Smooth muscle cell (in vitro differentiated cells): ENCODE data around the gene GPR35. TPM values are rescaled to one million over a fixed set of nuclear protein-coding genes. Genes with fewer than 3 reads are reported as not detected.

Source experiments
- DNase-seq: peaks from one replicate; lab custom pipeline; 2025; ENCODE audit not compliant: unreplicated experiment; lab: John Stamatoyannopoulos, UW
- H2AFZ ChIP-seq: fragments of 200-600 bp; sonication (generic); 2 replicates; pipeline ENCODE4 v1.6.0; 2016; ENCODE audit warnings: antibody characterized with exemption, low read depth, mild to moderate bottlenecking
- H3F3A ChIP-seq: fragments of 200-600 bp; sonication (generic); 2 replicates; pipeline ENCODE4 v1.6.0; 2017; ENCODE audit warnings: antibody characterized with exemption, low read depth
- H3K27ac ChIP-seq: fragments of 200-600 bp; sonication (generic); 2 replicates; pipeline ENCODE4 v1.5.1; 2016; ENCODE audit warnings: low read depth, mild to moderate bottlenecking
- H3K27me3 ChIP-seq: fragments of 200-600 bp; sonication (generic); 2 replicates; pipeline ENCODE4 v1.6.1; 2016; ENCODE audit warnings: low read depth, mild to moderate bottlenecking
- H3K36me3 ChIP-seq: fragments of 200-600 bp; sonication (generic); 2 replicates; pipeline ENCODE4 v1.5.1; 2016; ENCODE audit warnings: low read depth
- H3K4me1 ChIP-seq: fragments of 200-600 bp; sonication (generic); 2 replicates; pipeline ENCODE4 v1.5.1; 2016; ENCODE audit warnings: low read depth
- H3K4me2 ChIP-seq: fragments of 200-600 bp; sonication (generic); 2 replicates; pipeline ENCODE4 v1.6.0; 2016; ENCODE audit warnings: mild to moderate bottlenecking
- H3K4me3 ChIP-seq: fragments of 200-600 bp; sonication (generic); 2 replicates; pipeline ENCODE4 v1.5.1; 2016; ENCODE audit warnings: mild to moderate bottlenecking
- H3K79me2 ChIP-seq: fragments of 200-600 bp; sonication (generic); 2 replicates; pipeline ENCODE4 v1.6.0; 2016; ENCODE audit warnings: low read depth, mild to moderate bottlenecking
- H3K9ac ChIP-seq: fragments of 200-600 bp; sonication (generic); 2 replicates; pipeline ENCODE4 v1.6.0; 2016; ENCODE audit warnings: low read depth
- H3K9me3 ChIP-seq: fragments of 200-600 bp; sonication (generic); replicated peaks from 2 replicates; pipeline ENCODE4 v1.5.1; 2016; ENCODE audit warnings: low read depth
- H4K20me1 ChIP-seq: fragments of 200-600 bp; sonication (generic); 2 replicates; pipeline ENCODE4 v1.6.0; 2016; ENCODE audit warnings: low read depth
- whole genome bisulfite sequencing: methylation state at CpG from one replicate; pipeline ENCODE4 v1.1.7; 2016; ENCODE audit warnings: low lambda C conversion rate; 5-methylcytosine and 5-hydroxymethylcytosine counted together
- polyA plus RNA-seq: library from polyadenylated mRNA; unstranded; fragments of >200 nt; fragmentation: Nextera tagmentation; extraction: Ambion mirVana; gene quantifications from 2 replicates; pipeline ENCODE4 v1.2.1, GENCODE V29; 2016
- total RNA-seq: library from RNA; depleted of rRNA; stranded (reverse); fragments of >200 nt; gene quantifications from 2 replicates; pipeline ENCODE4 v1.2.3, GENCODE V29; 2014
- TF ChIP-seq, protein P1 (sequence below): fragments of 200-600 bp; sonication (generic); IDR thresholded peaks from 2 replicates; pipeline ENCODE4 v1.5.1; 2017; ENCODE audit warnings: borderline replicate concordance, mild to moderate bottlenecking, antibody characterized with exemption; ENCODE audit not compliant: insufficient read depth, poor library complexity, severe bottlenecking

Gene GPR35
- total and polyA plus RNA-seq, 2 experiments from 2014 or later, result 1.3 to 2.1 TPM

GRCh38 chr2:240577281-240578109, 47.8 kb upstream of the GPR35 start:
- TF ChIP-seq, protein P1, sequence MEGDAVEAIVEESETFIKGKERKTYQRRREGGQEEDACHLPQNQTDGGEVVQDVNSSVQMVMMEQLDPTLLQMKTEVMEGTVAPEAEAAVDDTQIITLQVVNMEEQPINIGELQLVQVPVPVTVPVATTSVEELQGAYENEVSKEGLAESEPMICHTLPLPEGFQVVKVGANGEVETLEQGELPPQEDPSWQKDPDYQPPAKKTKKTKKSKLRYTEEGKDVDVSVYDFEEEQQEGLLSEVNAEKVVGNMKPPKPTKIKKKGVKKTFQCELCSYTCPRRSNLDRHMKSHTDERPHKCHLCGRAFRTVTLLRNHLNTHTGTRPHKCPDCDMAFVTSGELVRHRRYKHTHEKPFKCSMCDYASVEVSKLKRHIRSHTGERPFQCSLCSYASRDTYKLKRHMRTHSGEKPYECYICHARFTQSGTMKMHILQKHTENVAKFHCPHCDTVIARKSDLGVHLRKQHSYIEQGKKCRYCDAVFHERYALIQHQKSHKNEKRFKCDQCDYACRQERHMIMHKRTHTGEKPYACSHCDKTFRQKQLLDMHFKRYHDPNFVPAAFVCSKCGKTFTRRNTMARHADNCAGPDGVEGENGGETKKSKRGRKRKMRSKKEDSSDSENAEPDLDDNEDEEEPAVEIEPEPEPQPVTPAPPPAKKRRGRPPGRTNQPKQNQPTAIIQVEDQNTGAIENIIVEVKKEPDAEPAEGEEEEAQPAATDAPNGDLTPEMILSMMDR, result no peak
- H3K4me2 ChIP-seq, result no peak overlapping the region
- H3F3A ChIP-seq, result peaks cover 15% of the 10 kb centered on the region
- no peaks in the 10 kb centered on the region for H3K27me3 ChIP-seq
- H3K27ac ChIP-seq, result no peak overlapping the region
- WGBS, result 95% methylated on average over 22 of the region's 26 CpGs
- no peaks in the 10 kb centered on the region for H3K36me3 ChIP-seq
- H3K4me3 ChIP-seq, result no peak overlapping the region
- no peaks in the 10 kb centered on the region for H3K4me1 ChIP-seq
- H2AFZ ChIP-seq, result no peak overlapping the region
- H3K9ac ChIP-seq, result no peak overlapping the region
- no peak for DNase-seq
- no peaks in the 10 kb centered on the region for H3K9me3 ChIP-seq
- peaks cover 54% of the 10 kb centered on the region for H4K20me1 ChIP-seq
- peaks cover 12% of the 10 kb centered on the region for H3K79me2 ChIP-seq

- Histone ChIP-seq H3K9ac (no peak overlapping the region), H3K9me3 (no peaks in the 10 kb centered on the region), H3K27me3 (no peaks in the 10 kb centered on the region), H4K20me1 (peaks cover 60% of the 10 kb centered on the region), H3F3A (peaks cover 15% of the 10 kb centered on the region), H2AFZ (no peak overlapping the region), H3K36me3 (no peaks in the 10 kb centered on the region), H3K4me2 (no peak overlapping the region), H3K4me1 (no peaks in the 10 kb centered on the region), H3K4me3 (no peak overlapping the region), H3K79me2 (peaks cover 18% of the 10 kb centered on the region), H3K27ac (no peak overlapping the region)
- no peak for DNase-seq
- TF ChIP-seq, protein P1, result no peak
- WGBS, result 97% methylated on average over 9 of the region's 9 CpGs
Observed at GRCh38 chr2:240578110-240578450, 47.2 kb upstream of the GPR35 start.

DNA sequence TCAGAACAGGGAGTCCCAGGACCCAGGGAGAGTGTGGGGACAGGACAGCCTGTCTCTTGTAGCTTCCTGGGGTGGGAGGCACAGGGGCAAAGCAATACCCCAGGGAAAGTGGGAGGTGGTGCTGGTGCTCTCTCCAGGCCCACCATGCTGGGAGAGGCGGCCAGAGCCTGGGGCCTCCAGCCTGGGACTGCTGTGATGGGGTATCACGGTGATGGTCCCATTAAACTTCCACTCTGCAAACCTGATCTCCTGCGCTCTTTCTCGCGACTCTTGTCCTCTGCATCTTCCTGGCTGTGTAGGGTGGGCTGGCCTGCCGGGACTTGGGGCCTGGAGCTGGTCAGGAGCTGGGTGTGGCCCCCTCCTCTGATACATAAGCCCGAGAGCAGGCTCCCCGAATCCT, 46.8 kb upstream of the GPR35 start:
- Histone ChIP-seq H3K9me3 (no peaks in the 10 kb centered on the region), H3K9ac (no peak overlapping the region), H3K79me2 (peaks cover 22% of the 10 kb centered on the region), H3K4me1 (no peaks in the 10 kb centered on the region), H3K4me3 (no peak overlapping the region), H3F3A (peaks cover 15% of the 10 kb centered on the region), H3K36me3 (no peaks in the 10 kb centered on the region), H3K4me2 (no peak overlapping the region), H4K20me1 (peaks cover 61% of the 10 kb centered on the region), H3K27me3 (no peaks in the 10 kb centered on the region), H2AFZ (no peak overlapping the region), H3K27ac (no peak overlapping the region)
- TF ChIP-seq, protein P1, result no peak
- 95% methylated on average over 8 of the region's 8 CpGs for WGBS
- no peak for DNase-seq

- 97% methylated on average over 12 of the region's 12 CpGs for WGBS
- Histone ChIP-seq H3F3A (peaks cover 15% of the 10 kb centered on the region), H3K9me3 (no peaks in the 10 kb centered on the region), H3K9ac (peak overlapping the region; percentile 44), H2AFZ (no peak overlapping the region), H3K36me3 (no peaks in the 10 kb centered on the region), H3K4me2 (no peak overlapping the region), H3K4me1 (no peaks in the 10 kb centered on the region), H3K27ac (peak overlapping the region; percentile 78), H3K27me3 (no peaks in the 10 kb centered on the region), H3K79me2 (peaks cover 27% of the 10 kb centered on the region), H4K20me1 (peaks cover 61% of the 10 kb centered on the region), H3K4me3 (no peak overlapping the region)
- DNase-seq, result no peak
- TF ChIP-seq, protein P1, result no peak
Observed at GRCh38 chr2:240579071-240579762, 46.1 kb upstream of the GPR35 start.
